Smooth muscle cell of bladder (primary cell): ENCODE data around the gene OSTM1. TPM values are rescaled to one million over a fixed set of nuclear protein-coding genes. Genes with fewer than 3 reads are reported as not detected.

Source experiments
- total RNA-seq: library from RNA; depleted of rRNA; stranded (reverse); fragments of >200 nt; gene quantifications from 2 replicates; pipeline ENCODE4 v1.2.3, GENCODE V29; 2014

Gene OSTM1, protein sequence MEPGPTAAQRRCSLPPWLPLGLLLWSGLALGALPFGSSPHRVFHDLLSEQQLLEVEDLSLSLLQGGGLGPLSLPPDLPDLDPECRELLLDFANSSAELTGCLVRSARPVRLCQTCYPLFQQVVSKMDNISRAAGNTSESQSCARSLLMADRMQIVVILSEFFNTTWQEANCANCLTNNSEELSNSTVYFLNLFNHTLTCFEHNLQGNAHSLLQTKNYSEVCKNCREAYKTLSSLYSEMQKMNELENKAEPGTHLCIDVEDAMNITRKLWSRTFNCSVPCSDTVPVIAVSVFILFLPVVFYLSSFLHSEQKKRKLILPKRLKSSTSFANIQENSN
- total RNA-seq, result 32.7 and 41.2 TPM in 2 replicates

DNA sequence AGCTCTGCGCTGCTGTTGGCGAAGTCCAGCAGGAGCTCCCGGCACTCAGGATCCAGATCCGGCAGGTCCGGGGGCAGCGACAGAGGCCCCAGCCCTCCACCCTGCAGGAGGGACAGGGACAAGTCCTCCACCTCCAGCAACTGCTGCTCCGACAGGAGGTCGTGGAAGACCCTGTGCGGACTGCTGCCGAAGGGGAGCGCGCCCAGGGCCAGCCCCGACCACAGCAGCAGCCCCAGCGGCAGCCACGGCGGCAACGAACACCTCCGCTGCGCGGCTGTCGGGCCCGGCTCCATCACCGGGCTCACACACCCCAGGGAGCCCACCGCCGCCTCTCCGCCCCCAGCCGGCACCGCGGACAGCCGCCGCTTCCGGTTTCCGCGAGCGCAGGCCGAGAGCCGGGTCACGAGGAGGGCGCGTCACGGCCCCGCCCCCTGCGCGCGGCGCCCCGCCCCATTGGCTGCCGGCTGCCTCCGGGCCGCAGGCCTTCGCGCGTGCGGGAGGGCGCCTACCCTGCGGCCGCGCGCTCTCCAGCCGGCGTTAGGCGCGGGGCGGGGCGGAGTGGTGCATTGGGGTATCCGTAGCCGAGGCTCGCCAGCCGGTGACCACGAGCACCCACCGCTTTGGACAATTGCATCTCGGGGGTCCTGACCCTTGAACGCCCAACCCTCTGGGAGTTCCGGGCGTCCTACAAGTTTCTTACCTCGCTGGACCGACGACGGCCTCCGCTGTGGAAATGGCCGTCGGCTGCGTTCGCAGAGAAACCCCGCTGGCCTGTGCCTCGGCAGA is at the start of gene OSTM1:
Gene OSTM1 (minus strand): TSS at position 383 of the 786 bp plus-strand sequence. CDS start 90 bp downstream, at position 293.

Other genes with a start within 250 kb of the OSTM1 start
- gene SEC63, start 116.5 kb downstream of the OSTM1 start, total RNA-seq, result 20.1 and 24.7 TPM in 2 replicates
- gene NR2E1, start 91.3 kb upstream of the OSTM1 start, total RNA-seq, result not detected in 2 replicates
- 148 and 198 TPM in 2 replicates for gene SNX3, start 186.3 kb upstream of the OSTM1 start, total RNA-seq
- gene AFG1L, start 220.3 kb upstream of the OSTM1 start, total RNA-seq, result 3.3 and 5.1 TPM in 2 replicates